ENCODE measurements around the gene LRRC27. TPM values are rescaled to one million over a fixed set of nuclear protein-coding genes. Genes with fewer than 3 reads are reported as not detected.

LRRC27 gene
- polyA plus RNA-seq, 3 donors = 3.6 to 12.8 (median 3.6) TPM

DNA sequence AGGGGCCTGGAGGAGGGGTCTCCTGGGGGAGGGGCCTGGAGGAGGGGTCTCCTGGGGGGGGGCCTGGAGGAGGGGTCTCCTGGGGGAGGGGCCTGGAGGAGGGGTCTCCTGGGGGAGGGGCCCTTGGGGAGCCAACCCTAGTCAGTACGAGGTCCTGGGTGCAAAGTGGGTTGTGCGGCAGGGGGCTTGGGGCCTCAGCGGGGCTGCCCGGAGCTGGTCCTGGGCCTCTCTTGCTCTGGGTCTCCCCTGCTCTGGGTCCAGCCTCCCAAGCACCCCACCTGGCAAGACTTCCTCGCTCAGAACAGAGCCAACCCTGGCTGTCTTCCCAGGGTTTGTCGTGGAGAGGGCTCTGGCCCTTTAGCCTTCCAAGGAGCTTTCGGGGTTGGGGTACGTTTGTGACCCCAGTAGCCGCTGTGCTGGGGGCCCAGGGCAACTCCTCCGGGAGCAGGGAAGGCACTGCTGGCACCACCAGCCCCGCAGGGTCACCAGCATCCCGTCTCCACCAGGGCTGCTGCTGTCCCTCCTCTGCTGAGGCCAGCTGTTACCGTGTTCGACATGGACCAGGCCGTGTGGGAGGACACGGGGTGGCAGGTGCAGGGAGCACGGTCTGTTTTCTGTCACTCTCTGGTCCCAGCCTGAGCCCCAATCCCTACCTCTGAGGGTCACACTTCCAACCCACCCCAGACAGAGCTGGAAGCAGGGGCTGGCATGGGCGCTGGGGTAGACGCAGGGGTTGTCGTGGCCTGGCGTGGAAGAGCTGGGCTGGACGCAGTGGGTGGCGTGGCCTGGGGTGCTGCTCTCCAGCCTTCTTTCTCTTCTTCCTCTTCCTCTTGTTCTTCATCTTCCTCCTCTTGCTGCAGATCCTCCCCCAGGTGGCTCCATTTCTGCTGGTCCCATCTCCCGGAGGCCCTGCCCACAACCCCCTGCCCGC is 87.8 kb downstream of the LRRC27 start:
- H3K27me3 ChIP-seq (ENCODE audit: control insufficient read depth in 2 of 2, insufficient read depth in 2 of 2, low read length in 2 of 2) = no peaks in the 10 kb centered on the region
- TF ChIP-seq, protein P1, sequence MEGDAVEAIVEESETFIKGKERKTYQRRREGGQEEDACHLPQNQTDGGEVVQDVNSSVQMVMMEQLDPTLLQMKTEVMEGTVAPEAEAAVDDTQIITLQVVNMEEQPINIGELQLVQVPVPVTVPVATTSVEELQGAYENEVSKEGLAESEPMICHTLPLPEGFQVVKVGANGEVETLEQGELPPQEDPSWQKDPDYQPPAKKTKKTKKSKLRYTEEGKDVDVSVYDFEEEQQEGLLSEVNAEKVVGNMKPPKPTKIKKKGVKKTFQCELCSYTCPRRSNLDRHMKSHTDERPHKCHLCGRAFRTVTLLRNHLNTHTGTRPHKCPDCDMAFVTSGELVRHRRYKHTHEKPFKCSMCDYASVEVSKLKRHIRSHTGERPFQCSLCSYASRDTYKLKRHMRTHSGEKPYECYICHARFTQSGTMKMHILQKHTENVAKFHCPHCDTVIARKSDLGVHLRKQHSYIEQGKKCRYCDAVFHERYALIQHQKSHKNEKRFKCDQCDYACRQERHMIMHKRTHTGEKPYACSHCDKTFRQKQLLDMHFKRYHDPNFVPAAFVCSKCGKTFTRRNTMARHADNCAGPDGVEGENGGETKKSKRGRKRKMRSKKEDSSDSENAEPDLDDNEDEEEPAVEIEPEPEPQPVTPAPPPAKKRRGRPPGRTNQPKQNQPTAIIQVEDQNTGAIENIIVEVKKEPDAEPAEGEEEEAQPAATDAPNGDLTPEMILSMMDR (IDR thresholded peaks at IDR 0.05) = no peak
- peak overlapping the region; percentile 78 for H3K9ac ChIP-seq (ENCODE audit: insufficient read depth, low read length, poor library complexity, severe bottlenecking)
- H3K27ac ChIP-seq (ENCODE audit: low read depth in 1 of 2, low read length in 2 of 2) = peak overlapping the region; percentile 91 to 96
- H3K4me3 Mint-ChIP-seq = peak overlapping the region; percentile 64 to 65
- peaks cover 44% of the 10 kb centered on the region for H3K79me2 ChIP-seq (ENCODE audit: insufficient read depth, low read length)
- peak in 2 of 3 donors; percentile 34 to 39 for DNase-seq
- WGBS (ENCODE audit: insufficient coverage) = 61% methylated on average over 15 of the region's 25 CpGs
- H4K20me1 ChIP-seq (ENCODE audit: insufficient read depth, low read length) = no peaks in the 10 kb centered on the region
- H3K4me3 ChIP-seq (replicated peaks in 1 of 3; ENCODE audit: low read depth in 2 of 3, low read length in 3 of 3) = peak overlapping the region in 1 of 3 experiments; percentile 70
- peaks cover 5 to 12% of the 10 kb centered on the region in 2 donors for H3K36me3 ChIP-seq (replicated peaks in 1 of 2; ENCODE audit: control insufficient read depth in 1 of 2, insufficient read depth in 2 of 2, low read length in 2 of 2)
- H3K9me3 Mint-ChIP-seq = peaks cover 0 to 2% (median 0%) of the 10 kb centered on the region in 7 donors
- intact Hi-C loops (cut with micrococcal nuclease) = loop anchor here in 1 of 2 donors (2.0 kb wide), 2 partner anchors 21 to 27 kb away; no protein-coding TSS in a partner anchor
- H3K27me3 Mint-ChIP-seq (ENCODE audit: low read depth in 3 of 3) = no peaks in the 10 kb centered on the region
- H2AFZ ChIP-seq (ENCODE audit: insufficient read depth, low read depth, low read length, poor library complexity, severe bottlenecking) = peak overlapping the region; percentile 46
- H3K27ac Mint-ChIP-seq = peak overlapping the region; percentile 91 to 99 (median 95)
- H3K4me2 ChIP-seq (replicated peaks; ENCODE audit: extremely low read depth, low read length, poor library complexity, severe bottlenecking) = peak overlapping the region; percentile 68
- H3K36me3 Mint-ChIP-seq = peaks cover 10 to 13% of the 10 kb centered on the region in 2 donors
- no peaks in the 10 kb centered on the region for H3K9me3 ChIP-seq (replicated peaks in 1 of 2; ENCODE audit: control insufficient read depth in 1 of 2, insufficient read depth in 1 of 2, low read length in 2 of 2)
- peaks cover 73% of the 10 kb centered on the region for H3K4me1 Mint-ChIP-seq
- H3K4me1 ChIP-seq (ENCODE audit: control insufficient read depth in 1 of 2, insufficient read depth in 2 of 2, low read length in 2 of 2) = peaks cover 85 to 87% of the 10 kb centered on the region in 2 donors

DNA sequence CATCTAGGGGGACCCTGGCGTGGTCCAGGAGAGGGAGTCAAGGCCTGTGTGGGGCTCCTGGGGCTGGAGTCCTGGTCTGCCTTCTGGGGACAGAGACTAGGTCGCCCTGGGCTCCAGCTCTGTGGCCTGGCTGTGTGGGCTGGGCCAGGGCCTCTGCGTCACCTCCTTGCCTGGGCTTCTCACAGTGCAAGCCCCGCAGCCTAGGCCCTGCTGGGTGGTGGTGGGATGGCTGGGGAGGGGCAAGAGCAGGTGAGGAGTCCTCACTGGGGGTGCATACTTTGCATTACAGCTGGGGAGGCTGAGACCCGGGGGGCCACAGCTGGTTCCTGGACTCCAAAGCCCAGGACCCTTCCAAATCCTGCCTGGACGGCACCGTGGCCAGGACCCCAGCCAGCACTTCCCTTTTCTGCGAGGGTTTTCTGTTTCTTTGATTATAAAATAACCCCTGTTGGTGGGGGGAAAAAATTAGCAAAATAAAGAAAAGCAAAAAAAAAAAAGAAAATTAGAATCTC is 88.5 kb downstream of the LRRC27 start:
- peaks cover 3 to 5% of the 10 kb centered on the region in 2 donors for H3K36me3 Mint-ChIP-seq
- H3K4me1 Mint-ChIP-seq = peaks cover 70% of the 10 kb centered on the region
- Histone ChIP-seq H3K9me3 (replicated peaks in 1 of 2; ENCODE audit: control insufficient read depth in 1 of 2, insufficient read depth in 1 of 2, low read length in 2 of 2) (no peaks in the 10 kb centered on the region), H3K36me3 (replicated peaks in 1 of 2; ENCODE audit: control insufficient read depth in 1 of 2, insufficient read depth in 2 of 2, low read length in 2 of 2) (peaks cover 2 to 4% of the 10 kb centered on the region in 2 donors), H3K9ac (ENCODE audit: insufficient read depth, low read length, poor library complexity, severe bottlenecking) (peak overlapping the region; percentile 78), H3K79me2 (ENCODE audit: insufficient read depth, low read length) (peaks cover 37% of the 10 kb centered on the region), H3K4me3 (replicated peaks in 1 of 3; ENCODE audit: low read depth in 2 of 3, low read length in 3 of 3) (peak overlapping the region in 1 of 3 experiments; percentile 70), H3K27me3 (ENCODE audit: control insufficient read depth in 2 of 2, insufficient read depth in 2 of 2, low read length in 2 of 2) (no peaks in the 10 kb centered on the region), H4K20me1 (ENCODE audit: insufficient read depth, low read length) (no peaks in the 10 kb centered on the region), H3K4me1 (ENCODE audit: control insufficient read depth in 1 of 2, insufficient read depth in 2 of 2, low read length in 2 of 2) (peaks cover 83 to 85% of the 10 kb centered on the region in 2 donors), H3K27ac (ENCODE audit: low read depth in 1 of 2, low read length in 2 of 2) (peak overlapping the region; percentile 91 to 96), H2AFZ (ENCODE audit: insufficient read depth, low read depth, low read length, poor library complexity, severe bottlenecking) (peak overlapping the region; percentile 46), H3K4me2 (replicated peaks; ENCODE audit: extremely low read depth, low read length, poor library complexity, severe bottlenecking) (peak overlapping the region; percentile 68)
- H3K27ac Mint-ChIP-seq = peak overlapping the region; percentile 91 to 99 (median 95)
- no peaks in the 10 kb centered on the region for H3K27me3 Mint-ChIP-seq (ENCODE audit: low read depth in 3 of 3)
- intact Hi-C loops (cut with micrococcal nuclease) = loop anchor here in 1 of 2 donors (2.0 kb wide), 2 partner anchors 22 to 26 kb away; no protein-coding TSS in a partner anchor
- DNase-seq = peak; percentile 50 to 64 (median 60)
- TF ChIP-seq, protein P1 (IDR thresholded peaks at IDR 0.05) = no peak
- H3K4me3 Mint-ChIP-seq = peak overlapping the region; percentile 64 to 65
- peaks cover 0 to 2% (median 0%) of the 10 kb centered on the region in 7 donors for H3K9me3 Mint-ChIP-seq
- 0% methylated on average over 5 of the region's 8 CpGs for WGBS (ENCODE audit: insufficient coverage)
